ENCODE results near the gene NEB.

NEB gene

GRCh38 chr2:151727593-151728552 lies 6.4 kb downstream of the NEB start:
- TF ChIP-seq, protein P1, sequence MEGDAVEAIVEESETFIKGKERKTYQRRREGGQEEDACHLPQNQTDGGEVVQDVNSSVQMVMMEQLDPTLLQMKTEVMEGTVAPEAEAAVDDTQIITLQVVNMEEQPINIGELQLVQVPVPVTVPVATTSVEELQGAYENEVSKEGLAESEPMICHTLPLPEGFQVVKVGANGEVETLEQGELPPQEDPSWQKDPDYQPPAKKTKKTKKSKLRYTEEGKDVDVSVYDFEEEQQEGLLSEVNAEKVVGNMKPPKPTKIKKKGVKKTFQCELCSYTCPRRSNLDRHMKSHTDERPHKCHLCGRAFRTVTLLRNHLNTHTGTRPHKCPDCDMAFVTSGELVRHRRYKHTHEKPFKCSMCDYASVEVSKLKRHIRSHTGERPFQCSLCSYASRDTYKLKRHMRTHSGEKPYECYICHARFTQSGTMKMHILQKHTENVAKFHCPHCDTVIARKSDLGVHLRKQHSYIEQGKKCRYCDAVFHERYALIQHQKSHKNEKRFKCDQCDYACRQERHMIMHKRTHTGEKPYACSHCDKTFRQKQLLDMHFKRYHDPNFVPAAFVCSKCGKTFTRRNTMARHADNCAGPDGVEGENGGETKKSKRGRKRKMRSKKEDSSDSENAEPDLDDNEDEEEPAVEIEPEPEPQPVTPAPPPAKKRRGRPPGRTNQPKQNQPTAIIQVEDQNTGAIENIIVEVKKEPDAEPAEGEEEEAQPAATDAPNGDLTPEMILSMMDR (IDR thresholded peaks at IDR 0.05; ENCODE audit: low read depth, low read length, missing control alignments): no peak

DNA sequence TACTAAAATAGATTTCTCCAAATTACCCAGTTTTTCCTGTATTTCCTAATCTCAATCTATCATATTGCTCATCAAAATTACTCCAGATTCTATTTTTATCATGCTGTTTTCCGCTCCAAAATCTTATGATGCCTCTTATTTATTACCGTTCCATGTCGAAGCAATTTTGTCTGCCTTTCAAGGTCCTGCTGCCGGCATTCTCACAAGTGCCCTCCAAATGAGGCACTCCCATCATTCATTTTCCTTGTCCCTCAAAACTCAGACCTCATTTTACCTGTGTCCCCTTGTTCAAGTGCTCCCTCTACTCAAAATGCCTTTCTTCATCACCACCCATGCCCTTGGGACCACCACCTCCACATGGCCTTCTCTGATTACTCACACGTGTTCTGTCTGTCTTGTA lies 13.1 kb downstream of the NEB start:
- H3K4me3 ChIP-seq (ENCODE audit: low read depth, low read length): no peak overlapping the region
- no peak for DNase-seq (ENCODE audit: low read depth)
- in situ Hi-C loops (cut with HindIII; ENCODE audit: low sequenced_read_pairs): no loop called here
- TF ChIP-seq, protein P1 (IDR thresholded peaks at IDR 0.05; ENCODE audit: low read depth, low read length, missing control alignments): no peak

More at GRCh38 chr2:151727593-151728552, 6.4 kb downstream of the NEB start:
- in situ Hi-C loops (cut with HindIII; ENCODE audit: low sequenced_read_pairs): no loop called here
- no peak overlapping the region for H3K4me3 ChIP-seq (ENCODE audit: low read depth, low read length)
- no peak for DNase-seq (ENCODE audit: low read depth)

DNA sequence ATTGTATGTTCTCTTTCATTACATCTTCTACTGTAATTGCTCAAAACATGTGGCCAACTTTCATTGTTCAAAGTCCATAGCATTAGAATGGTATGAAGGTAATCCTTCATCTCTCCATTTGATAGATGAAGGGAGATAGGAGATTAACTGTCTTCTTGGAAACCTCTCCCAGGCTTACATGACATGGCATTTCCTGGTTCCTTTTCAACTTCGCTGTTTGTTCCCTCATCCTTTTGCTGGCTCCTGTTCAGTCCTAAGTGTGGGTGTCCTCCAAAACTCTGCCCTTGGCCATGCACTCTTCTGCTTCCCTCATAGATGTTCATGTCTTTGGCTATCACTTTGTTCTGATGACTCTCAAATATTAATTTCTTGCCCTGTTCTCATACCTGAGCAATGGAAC lies 13.8 kb downstream of the NEB start:
- TF ChIP-seq, protein P1 (IDR thresholded peaks at IDR 0.05; ENCODE audit: low read depth, low read length, missing control alignments): no peak
- in situ Hi-C loops (cut with HindIII; ENCODE audit: low sequenced_read_pairs): no loop called here
- H3K4me3 ChIP-seq (ENCODE audit: low read depth, low read length): no peak overlapping the region
- no peak for DNase-seq (ENCODE audit: low read depth)

DNA sequence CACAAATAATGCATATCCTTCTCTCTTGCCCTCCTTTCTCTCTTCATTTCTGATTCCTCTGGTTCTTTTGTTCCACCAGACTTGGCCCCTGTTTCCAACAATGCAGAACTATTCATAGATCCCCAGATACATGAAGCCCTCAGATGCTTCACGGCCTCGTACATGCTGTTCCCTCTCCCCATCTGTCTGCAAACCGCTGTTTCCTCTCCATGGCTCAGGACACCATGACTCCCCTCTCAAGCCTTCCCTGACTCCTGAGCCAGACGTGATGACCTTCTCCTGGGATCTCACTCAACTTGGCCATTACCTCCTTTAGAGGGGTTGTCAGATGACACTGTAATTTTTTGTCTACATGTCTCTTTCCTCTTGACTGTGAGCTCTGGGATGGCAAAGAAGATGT lies 15.5 kb downstream of the NEB start:
- in situ Hi-C loops (cut with HindIII; ENCODE audit: low sequenced_read_pairs): no loop called here
- TF ChIP-seq, protein P1 (IDR thresholded peaks at IDR 0.05; ENCODE audit: low read depth, low read length, missing control alignments): no peak
- no peak overlapping the region for H3K4me3 ChIP-seq (ENCODE audit: low read depth, low read length)
- DNase-seq (ENCODE audit: low read depth): no peak

DNA sequence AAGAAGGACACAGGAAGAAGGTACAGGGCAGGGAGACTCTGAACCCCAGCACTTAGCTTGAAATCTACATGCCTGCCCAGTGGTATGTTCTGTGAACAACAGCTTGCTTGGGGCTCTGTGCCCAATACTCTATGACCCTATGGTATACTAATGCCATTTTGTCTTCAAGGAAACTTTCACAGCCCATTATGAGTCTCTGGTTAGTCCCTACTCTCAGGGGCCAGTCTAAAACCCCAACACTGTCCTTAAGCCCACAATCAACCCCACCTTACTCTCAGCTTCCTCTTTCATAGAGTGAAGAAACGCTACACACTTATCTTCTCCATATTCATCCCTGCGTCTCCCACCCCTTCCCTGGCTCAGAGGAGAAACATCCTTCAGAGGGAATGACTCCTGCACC lies 16.0 kb downstream of the NEB start:
- TF ChIP-seq, protein P1 (IDR thresholded peaks at IDR 0.05; ENCODE audit: low read depth, low read length, missing control alignments): no peak
- no peak for DNase-seq (ENCODE audit: low read depth)
- in situ Hi-C loops (cut with HindIII; ENCODE audit: low sequenced_read_pairs): no loop called here
- H3K4me3 ChIP-seq (ENCODE audit: low read depth, low read length): no peak overlapping the region

DNA sequence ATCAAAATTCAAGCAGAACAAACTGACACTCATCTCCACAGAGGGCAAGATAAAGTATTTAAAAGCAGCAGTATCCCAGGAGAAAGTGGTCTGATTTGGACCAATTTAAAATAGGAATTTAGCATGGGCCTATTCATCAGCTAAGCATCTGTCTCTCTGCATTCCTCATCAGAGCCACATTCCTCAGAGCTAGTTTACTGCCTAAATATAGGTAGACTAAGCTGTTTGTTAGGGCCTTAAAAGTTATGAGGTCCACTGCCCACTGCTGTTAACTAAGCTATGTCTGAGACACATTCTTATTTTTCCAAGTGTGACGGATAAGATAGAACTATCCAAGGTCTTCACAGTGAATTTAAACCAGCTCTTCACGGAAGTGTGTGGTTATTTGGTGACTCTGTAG lies 17.6 kb downstream of the NEB start:
- DNase-seq (ENCODE audit: low read depth): no peak
- H3K4me3 ChIP-seq (ENCODE audit: low read depth, low read length): no peak overlapping the region
- in situ Hi-C loops (cut with HindIII; ENCODE audit: low sequenced_read_pairs): no loop called here
- TF ChIP-seq, protein P1 (IDR thresholded peaks at IDR 0.05; ENCODE audit: low read depth, low read length, missing control alignments): no peak

Data from astrocyte of the cerebellum (primary cell).